Measurements from ENCODE around the gene TSPYL4. TPM values are rescaled to one million over a fixed set of nuclear protein-coding genes. Genes with fewer than 3 reads are reported as not detected.

The TSPYL4 gene
- polyA plus RNA-seq, 1 donor (not counting 4 experiments of a cell fraction or from before 2014, with no cell fraction given) = 8.1 TPM

DNA sequence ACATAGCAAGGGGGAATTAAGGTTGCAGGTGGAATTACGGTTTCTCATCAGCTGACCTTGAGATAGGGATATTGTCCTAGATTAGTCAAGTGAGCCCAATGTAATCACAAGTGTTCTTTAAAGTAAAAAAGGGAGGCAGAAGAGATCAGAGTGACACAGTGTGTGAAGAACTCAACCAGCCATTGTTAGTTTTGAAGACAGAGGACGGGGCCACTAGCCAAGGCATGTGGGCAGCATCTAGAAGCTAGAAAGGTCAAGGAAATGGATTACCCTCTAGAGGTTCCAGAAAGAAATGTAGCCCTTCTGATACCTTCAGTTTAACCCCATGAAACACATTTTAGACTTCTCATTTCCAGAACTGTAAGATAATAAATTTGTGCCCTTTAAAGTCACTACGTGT is 44.4 kb upstream of the TSPYL4 start:
- H3K36me3 ChIP-seq (ENCODE audit: control insufficient read depth in 2 of 2, extremely low read depth in 1 of 2, insufficient read depth in 2 of 2, low read length in 2 of 2) = no peaks in the 10 kb centered on the region
- FAIRE-seq (no peak), DNase-seq (ENCODE audit: low read depth, low spot score) (no peak)
- H3K27me3 ChIP-seq (ENCODE audit: control insufficient read depth, extremely low read depth, insufficient read depth, low read length) = no peaks in the 10 kb centered on the region
- no peaks in the 10 kb centered on the region for H3K9me1 ChIP-seq (ENCODE audit: control insufficient read depth, extremely low read depth, insufficient read depth, low read length)
- H2AFZ ChIP-seq (ENCODE audit: control insufficient read depth, low read length) = no peak overlapping the region
- H3K9ac ChIP-seq (ENCODE audit: control insufficient read depth, extremely low read depth, insufficient read depth, low read length) = no peak overlapping the region
- no peaks in the 10 kb centered on the region for H3K9me3 ChIP-seq (ENCODE audit: control insufficient read depth, low read depth, low read length)
- no peak overlapping the region for H3K4me3 ChIP-seq (ENCODE audit: control insufficient read depth in 2 of 3, extremely low read depth in 1 of 3, insufficient read depth in 2 of 3, low read depth in 1 of 3, low read length in 3 of 3)
- TF ChIP-seq EZH2 (IDR thresholded peaks at IDR 0.05; ENCODE audit: low read length) = no peak
- no peaks in the 10 kb centered on the region for H3K4me1 ChIP-seq (ENCODE audit: control insufficient read depth, extremely low read depth, insufficient read depth, low read length)
- H4K20me1 ChIP-seq (ENCODE audit: control insufficient read depth, extremely low read depth, insufficient read depth, low read length) = no peaks in the 10 kb centered on the region
- no peaks in the 10 kb centered on the region for H3K79me2 ChIP-seq (ENCODE audit: control insufficient read depth, insufficient read depth, low read length)
- no peak overlapping the region for H3K4me2 ChIP-seq (ENCODE audit: control insufficient read depth, extremely low read depth, insufficient read depth, low read depth, low read length)
- no peak overlapping the region for H3K27ac ChIP-seq (ENCODE audit: control insufficient read depth, insufficient read depth, low read length)
- dilution Hi-C loops (cut with MboI; ENCODE audit: extremely low pct_ligation_motif_present, low sequenced_read_pairs) = no loop called here

DNA sequence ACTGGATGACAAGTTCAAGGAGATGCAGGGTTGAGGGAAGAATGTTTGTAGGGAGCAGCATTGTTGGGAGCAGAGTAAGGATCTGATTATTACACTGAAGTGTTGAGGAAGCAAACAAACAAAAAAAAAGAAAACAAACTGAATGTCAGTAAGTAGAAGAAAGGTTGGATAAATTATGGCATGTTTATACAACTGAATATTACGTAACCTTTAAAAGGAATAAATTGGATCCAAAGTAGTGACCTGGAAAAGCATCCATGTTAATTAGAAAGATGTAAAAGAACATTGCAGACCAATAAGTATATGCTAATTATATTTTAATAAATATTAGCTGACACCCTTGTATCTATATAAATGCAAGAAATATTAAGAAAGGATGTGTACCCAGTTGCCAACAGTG is 38.7 kb upstream of the TSPYL4 start:
- TF ChIP-seq, protein P1, sequence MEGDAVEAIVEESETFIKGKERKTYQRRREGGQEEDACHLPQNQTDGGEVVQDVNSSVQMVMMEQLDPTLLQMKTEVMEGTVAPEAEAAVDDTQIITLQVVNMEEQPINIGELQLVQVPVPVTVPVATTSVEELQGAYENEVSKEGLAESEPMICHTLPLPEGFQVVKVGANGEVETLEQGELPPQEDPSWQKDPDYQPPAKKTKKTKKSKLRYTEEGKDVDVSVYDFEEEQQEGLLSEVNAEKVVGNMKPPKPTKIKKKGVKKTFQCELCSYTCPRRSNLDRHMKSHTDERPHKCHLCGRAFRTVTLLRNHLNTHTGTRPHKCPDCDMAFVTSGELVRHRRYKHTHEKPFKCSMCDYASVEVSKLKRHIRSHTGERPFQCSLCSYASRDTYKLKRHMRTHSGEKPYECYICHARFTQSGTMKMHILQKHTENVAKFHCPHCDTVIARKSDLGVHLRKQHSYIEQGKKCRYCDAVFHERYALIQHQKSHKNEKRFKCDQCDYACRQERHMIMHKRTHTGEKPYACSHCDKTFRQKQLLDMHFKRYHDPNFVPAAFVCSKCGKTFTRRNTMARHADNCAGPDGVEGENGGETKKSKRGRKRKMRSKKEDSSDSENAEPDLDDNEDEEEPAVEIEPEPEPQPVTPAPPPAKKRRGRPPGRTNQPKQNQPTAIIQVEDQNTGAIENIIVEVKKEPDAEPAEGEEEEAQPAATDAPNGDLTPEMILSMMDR (optimal IDR thresholded peaks at IDR 0.05 in 1 of 3, IDR thresholded peaks at IDR 0.05 in 1 of 3, conservative IDR thresholded peaks at IDR 0.05 in 1 of 3; ENCODE audit: extremely low read depth in 1 of 3, insufficient read depth in 2 of 3, low read length in 3 of 3) = no peak
- TF ChIP-seq EZH2 (IDR thresholded peaks at IDR 0.05; ENCODE audit: low read length) = no peak
- no peak for FAIRE-seq
- Histone ChIP-seq H3K27me3 (ENCODE audit: control insufficient read depth, extremely low read depth, insufficient read depth, low read length) (no peaks in the 10 kb centered on the region), H3K9ac (ENCODE audit: control insufficient read depth, extremely low read depth, insufficient read depth, low read length) (no peak overlapping the region), H3K36me3 (ENCODE audit: control insufficient read depth in 2 of 2, extremely low read depth in 1 of 2, insufficient read depth in 2 of 2, low read length in 2 of 2) (no peaks in the 10 kb centered on the region), H3K9me3 (ENCODE audit: control insufficient read depth, low read depth, low read length) (no peaks in the 10 kb centered on the region), H3K4me2 (ENCODE audit: control insufficient read depth, extremely low read depth, insufficient read depth, low read depth, low read length) (no peak overlapping the region), H3K4me3 (ENCODE audit: control insufficient read depth in 2 of 3, extremely low read depth in 1 of 3, insufficient read depth in 2 of 3, low read depth in 1 of 3, low read length in 3 of 3) (no peak overlapping the region), H3K27ac (ENCODE audit: control insufficient read depth, insufficient read depth, low read length) (no peak overlapping the region), H3K79me2 (ENCODE audit: control insufficient read depth, insufficient read depth, low read length) (no peaks in the 10 kb centered on the region), H2AFZ (ENCODE audit: control insufficient read depth, low read length) (no peak overlapping the region), H3K9me1 (ENCODE audit: control insufficient read depth, extremely low read depth, insufficient read depth, low read length) (no peaks in the 10 kb centered on the region), H3K4me1 (ENCODE audit: control insufficient read depth, extremely low read depth, insufficient read depth, low read length) (no peaks in the 10 kb centered on the region), H4K20me1 (ENCODE audit: control insufficient read depth, extremely low read depth, insufficient read depth, low read length) (no peaks in the 10 kb centered on the region)
- dilution Hi-C loops (cut with MboI; ENCODE audit: extremely low pct_ligation_motif_present, low sequenced_read_pairs) = no loop called here
- DNase-seq (ENCODE audit: low read depth, low spot score) = no peak

DNA sequence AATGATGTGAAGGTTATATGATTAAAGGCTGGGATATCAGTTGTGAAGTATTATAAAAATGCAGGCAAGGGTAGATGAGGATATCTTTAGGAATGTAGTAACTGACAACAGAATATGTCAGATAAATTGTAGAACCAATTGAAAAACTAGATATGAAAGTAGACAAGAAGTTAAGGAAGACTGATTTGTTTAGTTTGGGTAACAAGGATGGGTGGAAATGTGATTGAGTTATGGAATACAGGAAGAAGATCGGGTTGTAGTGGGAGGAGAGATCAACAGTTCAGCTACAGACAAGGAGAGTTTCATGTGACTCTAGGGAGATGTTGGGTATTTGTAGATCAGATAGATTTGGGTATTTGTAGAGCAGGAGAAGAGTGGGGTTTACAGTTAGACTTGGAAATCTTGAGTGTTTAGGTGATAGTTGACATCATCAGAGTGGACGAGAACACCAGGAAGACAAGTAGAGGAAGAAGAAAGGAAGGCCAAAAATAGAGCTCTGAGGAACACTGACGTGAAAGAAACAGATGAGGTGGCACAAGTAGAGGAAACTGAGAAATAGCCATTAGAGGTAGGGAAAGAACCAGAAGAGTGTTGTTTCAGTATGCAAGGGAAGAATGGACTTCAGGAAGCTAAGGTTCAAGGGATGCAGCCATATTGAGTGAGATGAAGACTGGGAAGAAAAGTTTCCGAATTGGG is 38.0 kb upstream of the TSPYL4 start:
- Histone ChIP-seq H3K27me3 (ENCODE audit: control insufficient read depth, extremely low read depth, insufficient read depth, low read length) (no peaks in the 10 kb centered on the region), H3K9me3 (ENCODE audit: control insufficient read depth, low read depth, low read length) (no peaks in the 10 kb centered on the region), H4K20me1 (ENCODE audit: control insufficient read depth, extremely low read depth, insufficient read depth, low read length) (no peaks in the 10 kb centered on the region), H3K36me3 (ENCODE audit: control insufficient read depth in 2 of 2, extremely low read depth in 1 of 2, insufficient read depth in 2 of 2, low read length in 2 of 2) (no peaks in the 10 kb centered on the region), H3K27ac (ENCODE audit: control insufficient read depth, insufficient read depth, low read length) (no peak overlapping the region), H3K9me1 (ENCODE audit: control insufficient read depth, extremely low read depth, insufficient read depth, low read length) (no peaks in the 10 kb centered on the region), H3K79me2 (ENCODE audit: control insufficient read depth, insufficient read depth, low read length) (no peaks in the 10 kb centered on the region), H2AFZ (ENCODE audit: control insufficient read depth, low read length) (no peak overlapping the region), H3K9ac (ENCODE audit: control insufficient read depth, extremely low read depth, insufficient read depth, low read length) (no peak overlapping the region), H3K4me2 (ENCODE audit: control insufficient read depth, extremely low read depth, insufficient read depth, low read depth, low read length) (no peak overlapping the region), H3K4me1 (ENCODE audit: control insufficient read depth, extremely low read depth, insufficient read depth, low read length) (peaks cover 2% of the 10 kb centered on the region), H3K4me3 (ENCODE audit: control insufficient read depth in 2 of 3, extremely low read depth in 1 of 3, insufficient read depth in 2 of 3, low read depth in 1 of 3, low read length in 3 of 3) (no peak overlapping the region)
- FAIRE-seq (no peak), DNase-seq (ENCODE audit: low read depth, low spot score) (no peak)
- dilution Hi-C loops (cut with MboI; ENCODE audit: extremely low pct_ligation_motif_present, low sequenced_read_pairs) = no loop called here
- TF ChIP-seq, protein P1 (optimal IDR thresholded peaks at IDR 0.05 in 1 of 3, IDR thresholded peaks at IDR 0.05 in 1 of 3, conservative IDR thresholded peaks at IDR 0.05 in 1 of 3; ENCODE audit: extremely low read depth in 1 of 3, insufficient read depth in 2 of 3, low read length in 3 of 3) = no peak
- TF ChIP-seq EZH2 (IDR thresholded peaks at IDR 0.05; ENCODE audit: low read length) = no peak
